HG03521 (cell line): ENCODE data around the gene MTG2.

Experiments used
- ATAC-seq: cut with Tn5 transposase; IDR thresholded peaks from one replicate; pipeline ENCODE4 v1.9.1; 2021; ENCODE audit warnings: mild to moderate bottlenecking, moderate library complexity; ENCODE audit not compliant: unreplicated experiment

Gene MTG2

DNA sequence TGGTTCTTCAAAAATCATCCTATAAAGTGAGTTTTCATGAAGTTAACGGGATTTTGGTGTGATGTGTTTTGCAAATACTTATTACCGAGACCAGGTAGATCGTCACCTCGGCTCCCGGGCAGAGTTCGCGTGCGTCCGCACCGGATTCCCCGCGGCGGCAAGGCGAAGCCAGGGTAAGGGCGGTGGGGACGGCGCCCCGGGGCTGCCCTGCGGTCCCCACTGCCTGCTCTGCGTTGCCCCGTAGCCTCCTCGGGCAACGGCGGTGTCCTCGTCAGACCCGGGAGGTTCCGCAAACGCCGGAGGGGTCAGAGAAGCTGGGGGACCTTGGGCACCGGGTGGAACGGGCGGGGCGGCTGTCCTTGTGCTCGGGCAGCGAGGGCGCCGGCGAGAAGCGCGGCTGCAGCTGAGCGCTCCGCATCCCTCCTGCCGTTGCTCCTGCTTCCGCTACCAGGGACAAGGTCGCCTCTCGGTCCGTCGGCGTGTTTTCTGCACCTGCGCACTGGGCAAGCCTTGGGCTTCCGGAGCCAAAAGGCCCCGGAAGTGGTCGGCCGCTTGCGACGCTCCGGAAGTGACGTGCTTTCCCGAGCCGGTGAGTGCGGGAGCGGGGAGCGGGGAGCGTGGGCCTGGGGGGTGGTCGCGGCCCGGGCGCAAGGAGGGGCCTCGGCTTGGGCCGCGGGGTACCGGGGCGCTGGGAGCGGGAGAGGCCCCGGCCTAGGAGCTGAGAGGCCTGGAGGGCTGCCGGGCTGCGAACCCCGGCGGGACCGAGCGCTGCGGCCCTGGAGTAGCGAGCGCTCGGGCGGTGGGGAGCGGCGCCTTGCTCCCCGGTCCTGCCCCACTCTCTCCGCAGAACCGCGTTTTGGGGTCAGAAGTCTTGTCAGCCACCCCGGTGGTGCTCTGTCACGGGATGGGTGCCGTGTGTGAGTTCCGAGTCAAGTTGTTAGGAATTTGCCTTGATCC is at the start of gene MTG2:
MTG2 (plus strand) TSS at position 560 of the 957 bp plus-strand sequence. CDS start 10,393 bp downstream, outside the sequence.
- peak; percentile 91 for ATAC-seq

DNA sequence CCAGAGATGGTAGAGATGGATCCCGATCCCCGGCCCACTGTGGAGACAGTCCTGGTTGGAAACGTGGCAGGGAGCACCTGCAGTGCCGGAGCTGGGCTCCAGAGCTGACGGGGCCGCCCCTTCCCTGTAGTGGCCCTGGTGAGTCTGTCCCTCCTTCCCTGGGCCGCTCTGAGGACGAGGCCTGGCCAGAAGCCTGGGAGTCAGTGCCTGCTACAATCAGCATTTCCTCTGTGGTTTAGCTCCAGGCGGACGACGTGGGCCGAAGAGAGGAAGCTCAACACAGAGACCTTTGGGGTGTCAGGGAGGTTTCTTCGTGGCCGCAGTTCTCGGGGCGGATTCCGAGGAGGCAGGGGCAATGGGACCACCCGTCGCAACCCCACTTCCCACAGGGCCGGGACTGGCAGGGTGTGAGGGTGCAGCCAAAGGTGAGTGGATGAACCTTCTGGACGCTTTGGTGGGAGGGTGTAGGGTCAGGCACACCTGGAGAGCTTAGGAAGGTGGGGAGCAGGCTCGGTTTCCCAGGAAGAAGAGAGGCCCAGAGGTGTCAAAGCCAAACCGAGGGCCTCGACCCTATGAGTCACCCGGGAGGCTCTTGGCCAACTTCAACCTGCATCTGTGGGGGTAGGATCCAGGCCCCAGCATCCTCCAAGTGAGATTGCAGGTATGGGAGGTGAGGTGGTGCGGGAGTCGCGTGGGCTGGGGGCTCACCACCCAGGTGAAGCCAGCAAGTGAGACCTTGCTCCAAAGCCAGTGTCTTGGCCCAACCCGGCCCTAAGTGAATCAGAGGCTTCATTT is 49.6 kb upstream of the MTG2 start:
- ATAC-seq, result no peak

DNA sequence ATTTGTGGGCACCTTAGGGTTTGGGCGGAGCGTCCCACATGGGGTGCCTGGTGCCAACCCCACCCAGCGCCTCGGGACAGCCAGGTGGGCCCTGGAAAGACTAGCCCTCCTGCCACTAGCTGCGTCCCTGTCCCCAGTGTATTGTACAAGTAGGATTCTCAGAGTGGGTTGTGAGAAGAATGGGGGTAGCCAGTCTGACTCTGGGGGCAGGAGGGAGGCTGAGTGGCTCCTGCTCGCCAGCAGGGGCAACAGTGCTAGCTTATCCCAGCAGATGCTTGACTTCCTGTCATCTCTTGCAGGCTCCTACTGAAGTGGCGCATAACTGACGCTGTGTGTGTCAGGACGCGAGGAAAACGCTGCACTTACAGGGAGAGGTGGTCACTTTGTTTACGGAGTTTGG is 49.0 kb upstream of the MTG2 start:
- ATAC-seq, result no peak

GRCh38 chr20:62134735-62135231 is 48.0 kb upstream of the MTG2 start:
- no peak for ATAC-seq

- ATAC-seq, result no peak
Observed at GRCh38 chr20:62135573-62136266, 47.1 kb upstream of the MTG2 start.

DNA sequence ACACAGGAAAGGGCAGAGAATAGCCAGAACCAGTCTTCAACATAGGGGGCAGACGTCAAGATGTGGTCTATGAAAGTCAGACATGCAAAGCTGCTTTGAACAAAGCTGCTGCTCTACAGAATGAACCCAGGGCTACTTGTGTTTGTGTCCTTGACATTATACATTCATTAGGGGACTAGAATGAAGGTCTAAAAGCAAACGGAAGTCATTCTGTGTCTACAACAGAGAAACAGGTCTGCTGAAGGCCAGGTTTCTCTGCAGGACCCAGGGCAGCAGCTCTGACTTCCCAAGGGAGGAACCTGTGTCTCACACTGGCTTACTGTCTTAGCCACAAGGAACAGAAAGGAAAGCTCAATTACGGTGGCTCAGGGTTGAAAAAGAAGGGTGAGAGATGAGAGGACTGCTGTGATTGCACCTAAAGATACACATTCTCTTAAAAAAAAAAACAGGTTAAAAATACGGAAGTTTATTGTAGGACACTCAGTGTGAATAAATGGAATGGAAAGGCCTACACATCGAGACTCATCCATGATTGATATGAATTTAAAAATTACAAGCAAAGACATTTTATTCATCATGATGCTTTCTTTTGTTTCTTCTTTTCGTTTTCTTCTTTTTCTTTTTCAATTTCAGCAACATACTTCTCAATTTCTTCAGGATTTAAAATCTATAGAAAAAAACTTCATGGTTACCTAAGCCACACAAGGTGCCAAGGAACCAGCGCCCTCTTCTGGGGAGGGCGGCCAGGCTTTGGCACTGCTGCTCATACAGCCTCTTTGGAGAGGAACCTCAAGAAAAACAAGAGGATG is 46.3 kb upstream of the MTG2 start:
- ATAC-seq, result no peak

DNA sequence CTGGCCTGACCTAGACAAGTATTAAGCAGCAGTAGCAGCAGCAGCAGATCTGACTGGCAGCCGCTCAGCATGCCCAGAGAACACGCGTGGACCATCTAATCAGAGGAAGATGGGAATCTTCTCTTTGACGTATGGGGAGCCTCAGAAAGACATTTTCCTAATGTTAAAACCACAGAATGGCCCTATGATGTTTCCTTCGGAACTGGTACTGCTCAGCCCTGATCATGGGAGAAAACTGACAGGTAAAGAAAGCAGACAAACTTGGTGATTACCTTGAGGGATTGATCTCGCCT is 45.8 kb upstream of the MTG2 start:
- ATAC-seq, result no peak

GRCh38 chr20:62137478-62138203 is 45.2 kb upstream of the MTG2 start:
- ATAC-seq, result no peak

DNA sequence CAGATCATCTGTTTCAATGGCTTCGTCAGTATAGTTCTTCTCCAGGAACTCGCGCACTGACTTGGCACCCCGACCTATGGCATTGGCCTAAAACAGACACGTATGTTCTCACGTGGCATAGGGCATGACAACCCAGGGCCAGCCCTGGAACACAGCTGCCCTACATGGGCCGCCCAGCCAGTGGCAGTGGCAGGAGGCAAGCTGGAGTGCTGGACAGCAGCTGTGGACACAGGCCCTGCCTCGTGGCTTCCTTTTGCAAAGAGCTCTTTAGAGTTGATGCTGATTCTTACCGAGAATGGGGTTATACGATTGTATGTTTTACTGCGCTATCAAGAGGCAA is 44.7 kb upstream of the MTG2 start:
- ATAC-seq, result no peak

DNA sequence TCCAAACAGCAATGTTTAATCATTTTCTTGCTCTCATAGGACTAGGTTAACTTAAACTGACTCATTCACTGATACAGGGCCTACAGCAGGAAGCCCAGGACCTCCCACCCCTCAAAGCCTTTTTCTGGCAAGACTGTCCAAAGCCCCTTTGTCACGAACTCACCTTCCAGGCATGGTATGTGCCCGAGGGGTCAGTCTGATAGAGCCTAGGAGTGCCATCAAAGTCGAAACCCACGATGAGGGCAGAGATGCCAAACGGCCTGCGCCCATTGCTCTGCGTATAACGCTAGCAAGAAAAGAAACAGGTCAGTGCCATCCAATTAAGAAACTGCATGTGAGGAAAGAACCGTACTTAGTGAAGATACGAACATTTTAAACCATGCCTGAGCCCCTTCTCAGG is 43.9 kb upstream of the MTG2 start:
- no peak for ATAC-seq

DNA sequence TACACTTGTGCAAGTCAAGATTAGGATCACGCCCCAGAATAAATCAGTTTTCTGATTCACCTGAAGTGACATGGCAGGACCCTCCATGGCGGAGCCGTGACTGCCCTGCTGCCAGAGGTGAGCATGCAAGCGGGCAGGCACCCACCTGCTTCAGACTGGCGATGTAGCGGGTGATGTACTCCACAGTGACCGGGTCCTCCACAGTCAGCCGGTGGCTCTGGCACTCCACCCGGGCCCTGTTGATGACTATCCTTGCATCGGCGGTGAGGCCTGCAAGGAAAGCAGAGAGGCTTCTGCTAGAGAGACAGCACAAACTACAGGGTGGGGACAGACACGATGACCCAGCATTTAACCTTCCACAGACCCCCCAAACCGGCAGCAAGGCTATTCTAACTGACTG is 43.2 kb upstream of the MTG2 start:
- ATAC-seq, result no peak

DNA sequence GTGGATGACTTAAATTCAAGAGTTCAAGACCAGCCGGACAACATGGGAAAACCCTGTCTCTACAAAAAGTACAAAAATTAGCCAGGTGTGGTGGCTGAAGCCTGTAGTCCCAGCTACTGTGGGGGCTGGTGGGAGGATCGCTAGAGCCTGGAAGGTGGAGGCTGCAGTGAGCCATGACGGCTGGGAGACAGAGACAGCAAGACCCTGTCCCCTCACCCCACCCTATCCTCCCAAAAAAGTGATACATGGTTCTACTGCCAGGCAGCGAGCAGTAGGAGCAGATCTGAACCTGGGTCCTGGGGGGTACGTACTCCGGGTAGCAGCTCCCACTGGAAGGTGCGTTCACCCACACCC is 41.8 kb upstream of the MTG2 start:
- ATAC-seq, result no peak

DNA sequence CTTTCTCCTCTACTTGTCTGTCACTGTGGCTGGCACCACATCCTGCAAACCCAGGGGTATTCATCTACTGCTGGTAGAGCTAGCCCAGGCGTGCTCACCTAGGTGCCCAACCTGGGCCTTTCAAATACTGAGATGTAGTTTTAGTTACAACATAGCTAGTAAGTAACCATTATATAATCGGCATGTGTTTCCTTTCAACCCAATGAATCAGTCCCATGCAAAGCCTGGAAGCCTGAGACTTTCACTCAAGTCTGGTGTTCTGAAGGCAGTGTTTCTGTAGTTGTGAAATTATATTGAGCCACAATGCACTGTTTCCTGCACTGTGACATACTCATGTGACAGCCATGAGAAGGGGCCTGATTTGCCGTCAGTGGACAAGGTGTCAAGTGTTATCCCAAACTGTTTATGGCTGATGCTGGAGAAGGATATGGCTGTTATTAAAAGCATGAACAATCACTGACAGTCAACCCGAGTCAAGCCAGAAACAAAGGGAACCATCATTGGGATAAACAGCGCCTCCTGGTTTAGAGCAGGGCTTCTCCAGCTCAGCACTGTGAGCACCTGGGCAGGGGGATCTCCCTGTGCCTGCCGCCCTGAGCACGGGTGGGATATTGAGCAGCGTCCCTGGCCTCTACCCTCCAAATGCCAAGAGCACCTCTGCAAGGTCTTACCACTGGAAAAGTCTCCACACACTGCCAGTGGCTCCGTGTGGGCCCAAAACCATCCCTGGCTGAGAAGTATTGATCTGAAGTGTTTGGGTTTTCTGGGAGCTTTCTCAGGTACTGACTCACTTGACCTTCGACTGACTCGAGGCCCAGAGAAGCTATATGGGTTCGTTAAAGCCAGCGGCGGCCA is 41.2 kb upstream of the MTG2 start:
- ATAC-seq, result no peak

- peak; percentile 18 for ATAC-seq
Observed at GRCh38 chr20:62142252-62143080, 40.4 kb upstream of the MTG2 start.

DNA sequence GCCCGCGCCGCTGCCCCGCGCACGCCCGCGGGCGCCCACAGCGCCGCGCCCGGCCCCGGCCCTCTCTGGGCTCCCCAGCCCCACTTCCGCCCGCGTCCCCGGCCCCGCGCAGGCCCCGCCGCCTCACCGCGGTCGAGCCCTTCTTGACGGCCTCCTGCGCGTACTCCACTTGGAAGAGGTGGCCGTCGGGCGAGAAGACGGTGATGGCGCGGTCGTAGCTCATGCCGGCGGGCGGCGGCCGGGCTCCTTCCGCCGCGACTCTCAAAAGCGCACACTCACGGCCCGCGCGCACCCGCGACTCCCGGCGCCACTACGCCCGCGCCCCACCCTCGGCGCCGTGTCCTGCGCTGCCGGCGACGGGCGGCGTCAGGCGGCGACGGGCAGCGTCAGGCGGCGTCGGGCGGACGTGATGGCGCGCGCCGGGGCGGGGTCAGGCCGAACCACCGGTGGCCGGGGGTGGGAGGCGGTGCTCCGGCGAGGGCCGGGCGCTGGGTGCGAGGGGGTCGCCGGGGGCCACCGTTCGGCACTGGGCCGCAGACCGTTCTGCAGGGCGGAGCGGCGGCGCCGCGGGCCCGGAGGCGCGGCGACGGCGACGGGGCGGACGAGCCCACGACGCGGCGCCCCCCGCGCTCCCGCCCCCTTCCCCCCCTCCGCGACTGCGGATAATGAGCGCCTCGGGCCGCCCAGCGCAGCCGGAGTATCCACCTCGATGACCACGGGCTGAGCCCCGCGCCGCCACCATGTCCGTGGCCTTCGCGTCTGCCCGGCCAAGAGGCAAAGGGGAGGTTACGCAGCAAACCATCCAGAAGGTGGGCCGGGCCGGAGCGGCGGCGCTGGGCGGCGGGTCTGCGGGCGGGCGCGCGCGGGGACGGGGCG is 39.5 kb upstream of the MTG2 start, which contains the start of the genes PSMA7 and SS18L1:
PSMA7 (minus strand) TSS at position 314 of the 876 bp plus-strand sequence; CDS start at position 223, 91 bp downstream.
SS18L1 (plus strand) TSS at position 689 of the 876 bp plus-strand sequence; CDS start at position 741, 52 bp downstream.
- peak; percentile 66 for ATAC-seq

DNA sequence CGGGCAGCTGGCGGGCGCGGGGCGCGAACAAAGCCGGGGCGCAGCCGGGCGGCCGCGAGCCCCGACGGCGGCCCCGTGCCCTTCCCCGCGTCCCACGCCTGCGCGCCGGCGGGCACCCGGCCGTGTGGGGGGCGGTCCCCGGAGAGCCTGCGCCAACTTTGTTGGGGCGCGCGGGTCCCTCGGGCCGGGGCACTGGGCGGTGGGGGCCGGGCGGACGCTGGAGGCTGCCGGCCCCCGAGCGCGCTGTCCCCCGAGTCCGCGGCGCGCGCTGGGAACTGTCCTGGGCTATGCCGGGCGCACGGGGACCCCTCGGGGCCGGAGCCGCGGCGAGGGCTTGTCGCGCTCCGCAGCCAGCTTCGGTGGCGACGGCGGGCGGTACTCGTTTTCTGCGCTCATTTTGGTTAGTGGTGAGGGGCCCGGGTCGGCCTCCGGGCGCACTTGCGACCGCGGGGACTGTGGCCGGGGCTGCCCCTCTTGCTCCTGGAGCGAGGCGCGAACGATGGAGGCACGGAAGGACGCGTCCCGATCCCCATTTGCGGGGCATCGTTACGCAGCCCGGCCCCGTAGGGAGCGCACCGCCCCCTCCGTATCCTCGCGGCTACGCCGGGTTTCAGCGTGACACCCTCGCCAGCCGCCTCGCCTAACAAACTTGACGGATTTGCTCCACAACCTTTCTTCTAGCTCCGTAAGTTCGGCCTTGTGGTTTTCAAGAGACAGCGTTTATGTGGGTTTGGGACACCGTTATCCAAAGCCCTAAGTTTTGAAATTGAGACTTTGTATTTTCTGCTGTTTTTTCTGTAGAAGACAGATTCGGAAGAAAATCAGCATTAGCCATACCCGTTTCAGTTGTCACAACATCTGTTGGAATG is 38.6 kb upstream of the MTG2 start:
- peak; percentile 13 for ATAC-seq
